HEK293 (cell line): Measurements from ENCODE around the gene FLNC.

Source experiments
- CTCF ChIP-seq: fragments of 450-650 bp; formaldehyde crosslinking; IDR thresholded peaks from 2 replicates; pipeline ENCODE4 v1.5.1; 2016; ENCODE audit warnings: missing biosample characterization, missing genetic modification characterization
- GLIS1 ChIP-seq: fragments of 450-650 bp; formaldehyde crosslinking; IDR thresholded peaks from 2 replicates; pipeline ENCODE4 v1.5.1; 2016; ENCODE audit warnings: missing biosample characterization, missing genetic modification characterization
- KLF16 ChIP-seq: fragments of 450-650 bp; formaldehyde crosslinking; IDR thresholded peaks from 2 replicates; pipeline ENCODE4 v1.5.1; 2017; ENCODE audit warnings: missing biosample characterization, missing genetic modification characterization
- OSR2 ChIP-seq: fragments of 450-650 bp; formaldehyde crosslinking; IDR thresholded peaks from 2 replicates; pipeline ENCODE4 v1.5.1; 2016; ENCODE audit warnings: missing biosample characterization, missing genetic modification characterization
- SALL2 ChIP-seq: fragments of 450-650 bp; formaldehyde crosslinking; IDR thresholded peaks from 2 replicates; pipeline ENCODE4 v1.5.0; 2017; ENCODE audit warnings: missing biosample characterization, mild to moderate bottlenecking, missing genetic modification characterization, borderline replicate concordance
- SP2 ChIP-seq: fragments of 450-650 bp; formaldehyde crosslinking; IDR thresholded peaks from 2 replicates; pipeline ENCODE4 v1.5.1; 2016; ENCODE audit warnings: missing biosample characterization, missing genetic modification characterization
- YY1 ChIP-seq: fragments of 450-650 bp; formaldehyde crosslinking; IDR thresholded peaks from 2 replicates; pipeline ENCODE4 v1.5.1; 2018; ENCODE audit warnings: missing biosample characterization, missing genetic modification characterization
- ZBTB21 ChIP-seq: fragments of 450-650 bp; formaldehyde crosslinking; IDR thresholded peaks from 2 replicates; pipeline ENCODE4 v1.5.1; 2017; ENCODE audit warnings: missing biosample characterization, missing genetic modification characterization
- ZBTB8A ChIP-seq: fragments of 450-650 bp; formaldehyde crosslinking; IDR thresholded peaks from 2 replicates; pipeline ENCODE4 v1.5.1; 2016; ENCODE audit warnings: missing biosample characterization, missing genetic modification characterization
- ZNF148 ChIP-seq: fragments of 450-650 bp; formaldehyde crosslinking; IDR thresholded peaks from 2 replicates; pipeline ENCODE4 v1.5.0; 2017; ENCODE audit warnings: missing biosample characterization, missing genetic modification characterization, borderline replicate concordance
- ZNF18 ChIP-seq: fragments of 450-650 bp; formaldehyde crosslinking; IDR thresholded peaks from 2 replicates; pipeline ENCODE4 v1.5.1; 2016; ENCODE audit warnings: missing biosample characterization, missing genetic modification characterization
- ZNF24 ChIP-seq: fragments of 450-650 bp; formaldehyde crosslinking; IDR thresholded peaks from 2 replicates; pipeline ENCODE4 v1.5.1; 2016; ENCODE audit warnings: missing biosample characterization, missing genetic modification characterization
- ZNF350 ChIP-seq: fragments of 450-650 bp; formaldehyde crosslinking; IDR thresholded peaks from 2 replicates; pipeline ENCODE4 v1.5.0; 2017; ENCODE audit warnings: missing biosample characterization, mild to moderate bottlenecking, missing genetic modification characterization
- ZNF394 ChIP-seq: fragments of 450-650 bp; formaldehyde crosslinking; IDR thresholded peaks from 2 replicates; pipeline ENCODE4 v1.5.1; 2016; ENCODE audit warnings: missing biosample characterization, missing genetic modification characterization, mild to moderate bottlenecking, moderate library complexity, borderline replicate concordance
- ZNF404 ChIP-seq: fragments of 450-650 bp; formaldehyde crosslinking; IDR thresholded peaks from 2 replicates; pipeline ENCODE4 v1.5.1; 2017; ENCODE audit warnings: missing biosample characterization, missing genetic modification characterization
- ZNF514 ChIP-seq: fragments of 450-650 bp; formaldehyde crosslinking; IDR thresholded peaks from 2 replicates; pipeline ENCODE4 v1.5.1; 2016; ENCODE audit warnings: missing biosample characterization, missing genetic modification characterization
- ZNF555 ChIP-seq: fragments of 450-650 bp; formaldehyde crosslinking; conservative IDR thresholded peaks from 2 replicates; pipeline ENCODE4 v1.5.1; 2017; ENCODE audit warnings: missing biosample characterization, mild to moderate bottlenecking, missing genetic modification characterization, inconsistent platforms
- ZNF692 ChIP-seq: fragments of 450-650 bp; formaldehyde crosslinking; IDR thresholded peaks from 2 replicates; pipeline ENCODE4 v1.5.1; 2016; ENCODE audit warnings: missing biosample characterization, missing genetic modification characterization
- TF ChIP-seq, protein P1 (sequence below): fragments of 450-650 bp; formaldehyde crosslinking; IDR thresholded peaks from 2 replicates; pipeline ENCODE4 v1.5.1; 2016; ENCODE audit warnings: missing biosample characterization, missing genetic modification characterization
- TF ChIP-seq, protein P2 (sequence below): fragments of 450-650 bp; formaldehyde crosslinking; IDR thresholded peaks from 2 replicates; pipeline ENCODE4 v1.5.1; 2017; ENCODE audit warnings: missing biosample characterization, missing genetic modification characterization
- TF ChIP-seq, protein P3 (sequence below): fragments of 450-650 bp; formaldehyde crosslinking; IDR thresholded peaks from 2 replicates; pipeline ENCODE4 v1.5.1; 2016; ENCODE audit warnings: missing biosample characterization, missing genetic modification characterization

The FLNC gene

GRCh38 chr7:128791121-128791971 lies 38.9 kb upstream of the FLNC start, which contains the start of gene CCDC136 (continued):
- TF ChIP-seq YY1 (tag by site-specific recombination) (peak; percentile 47), OSR2 (tag by site-specific recombination) (no peak; the same call in 1 of the 2 replicates), ZNF394 (no peak; the same call in 1 of the 2 replicates), ZNF692 (tag by site-specific recombination) (peak; percentile 77), GLIS1 (peak; percentile 91), ZNF514 (tag by site-specific recombination) (no peak), ZBTB21 (tag by site-specific recombination) (no peak), ZBTB8A (tag by site-specific recombination) (peak; percentile 45), ZNF24 (no peak), SP2 (tag by site-specific recombination) (peak; percentile 64; the same call in 1 of the 2 replicates), ZNF148 (tag by site-specific recombination) (no peak), KLF16 (peak; percentile 89), ZNF350 (tag by site-specific recombination) (no peak), SALL2 (tag by site-specific recombination) (no peak), ZNF404 (tag by site-specific recombination) (no peak), ZNF555 (tag by site-specific recombination) (no peak), CTCF (tag by site-specific recombination) (no peak), ZNF18 (tag by site-specific recombination) (no peak)
- TF ChIP-seq, protein P1, sequence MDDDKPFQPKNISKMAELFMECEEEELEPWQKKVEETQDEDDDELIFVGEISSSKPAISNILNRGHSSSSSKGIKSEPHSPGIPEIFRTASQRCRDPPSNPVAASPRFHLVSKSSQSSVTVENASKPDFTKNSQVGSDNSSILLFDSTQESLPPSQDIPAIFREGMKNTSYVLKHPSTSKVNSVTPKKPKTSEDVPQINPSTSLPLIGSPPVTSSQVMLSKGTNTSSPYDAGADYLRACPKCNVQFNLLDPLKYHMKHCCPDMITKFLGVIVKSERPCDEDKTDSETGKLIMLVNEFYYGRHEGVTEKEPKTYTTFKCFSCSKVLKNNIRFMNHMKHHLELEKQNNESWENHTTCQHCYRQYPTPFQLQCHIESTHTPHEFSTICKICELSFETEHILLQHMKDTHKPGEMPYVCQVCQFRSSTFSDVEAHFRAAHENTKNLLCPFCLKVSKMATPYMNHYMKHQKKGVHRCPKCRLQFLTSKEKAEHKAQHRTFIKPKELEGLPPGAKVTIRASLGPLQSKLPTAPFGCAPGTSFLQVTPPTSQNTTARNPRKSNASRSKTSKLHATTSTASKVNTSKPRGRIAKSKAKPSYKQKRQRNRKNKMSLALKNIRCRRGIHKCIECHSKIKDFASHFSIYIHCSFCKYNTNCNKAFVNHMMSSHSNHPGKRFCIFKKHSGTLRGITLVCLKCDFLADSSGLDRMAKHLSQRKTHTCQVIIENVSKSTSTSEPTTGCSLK: no peak
- TF ChIP-seq, protein P2, sequence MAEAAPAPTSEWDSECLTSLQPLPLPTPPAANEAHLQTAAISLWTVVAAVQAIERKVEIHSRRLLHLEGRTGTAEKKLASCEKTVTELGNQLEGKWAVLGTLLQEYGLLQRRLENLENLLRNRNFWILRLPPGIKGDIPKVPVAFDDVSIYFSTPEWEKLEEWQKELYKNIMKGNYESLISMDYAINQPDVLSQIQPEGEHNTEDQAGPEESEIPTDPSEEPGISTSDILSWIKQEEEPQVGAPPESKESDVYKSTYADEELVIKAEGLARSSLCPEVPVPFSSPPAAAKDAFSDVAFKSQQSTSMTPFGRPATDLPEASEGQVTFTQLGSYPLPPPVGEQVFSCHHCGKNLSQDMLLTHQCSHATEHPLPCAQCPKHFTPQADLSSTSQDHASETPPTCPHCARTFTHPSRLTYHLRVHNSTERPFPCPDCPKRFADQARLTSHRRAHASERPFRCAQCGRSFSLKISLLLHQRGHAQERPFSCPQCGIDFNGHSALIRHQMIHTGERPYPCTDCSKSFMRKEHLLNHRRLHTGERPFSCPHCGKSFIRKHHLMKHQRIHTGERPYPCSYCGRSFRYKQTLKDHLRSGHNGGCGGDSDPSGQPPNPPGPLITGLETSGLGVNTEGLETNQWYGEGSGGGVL (tag by site-specific recombination): peak; percentile 95
- TF ChIP-seq, protein P3, sequence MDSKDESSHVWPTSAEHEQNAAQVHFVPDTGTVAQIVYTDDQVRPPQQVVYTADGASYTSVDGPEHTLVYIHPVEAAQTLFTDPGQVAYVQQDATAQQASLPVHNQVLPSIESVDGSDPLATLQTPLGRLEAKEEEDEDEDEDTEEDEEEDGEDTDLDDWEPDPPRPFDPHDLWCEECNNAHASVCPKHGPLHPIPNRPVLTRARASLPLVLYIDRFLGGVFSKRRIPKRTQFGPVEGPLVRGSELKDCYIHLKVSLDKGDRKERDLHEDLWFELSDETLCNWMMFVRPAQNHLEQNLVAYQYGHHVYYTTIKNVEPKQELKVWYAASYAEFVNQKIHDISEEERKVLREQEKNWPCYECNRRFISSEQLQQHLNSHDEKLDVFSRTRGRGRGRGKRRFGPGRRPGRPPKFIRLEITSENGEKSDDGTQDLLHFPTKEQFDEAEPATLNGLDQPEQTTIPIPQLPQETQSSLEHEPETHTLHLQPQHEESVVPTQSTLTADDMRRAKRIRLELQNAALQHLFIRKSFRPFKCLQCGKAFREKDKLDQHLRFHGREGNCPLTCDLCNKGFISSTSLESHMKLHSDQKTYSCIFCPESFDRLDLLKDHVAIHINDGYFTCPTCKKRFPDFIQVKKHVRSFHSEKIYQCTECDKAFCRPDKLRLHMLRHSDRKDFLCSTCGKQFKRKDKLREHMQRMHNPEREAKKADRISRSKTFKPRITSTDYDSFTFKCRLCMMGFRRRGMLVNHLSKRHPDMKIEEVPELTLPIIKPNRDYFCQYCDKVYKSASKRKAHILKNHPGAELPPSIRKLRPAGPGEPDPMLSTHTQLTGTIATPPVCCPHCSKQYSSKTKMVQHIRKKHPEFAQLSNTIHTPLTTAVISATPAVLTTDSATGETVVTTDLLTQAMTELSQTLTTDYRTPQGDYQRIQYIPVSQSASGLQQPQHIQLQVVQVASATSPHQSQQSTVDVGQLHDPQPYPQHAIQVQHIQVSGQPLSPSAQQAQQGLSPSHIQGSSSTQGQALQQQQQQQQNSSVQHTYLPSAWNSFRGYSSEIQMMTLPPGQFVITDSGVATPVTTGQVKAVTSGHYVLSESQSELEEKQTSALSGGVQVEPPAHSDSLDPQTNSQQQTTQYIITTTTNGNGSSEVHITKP (tag by site-specific recombination): 0 out of 2 replicates have a peak, but pooled peaks have one; percentile 20
